HTR-8/SVneo (cell line): ENCODE measurements around the gene CAPZA3.
A peak's percentile ranks its signal among the peaks of the same experiment; 100 is the strongest.
"Not testable (repeated sequence)": the region's sequence is repeated elsewhere in the genome, so short reads cannot be mapped to it uniquely, and the experiment has no call there.

Experiments
- DNase-seq: peaks from one replicate; pipeline ENCODE4 v3.0.0; 2011; ENCODE audit warnings: low spot score, mixed read lengths; ENCODE audit not compliant: insufficient read length
- FAIRE-seq: peaks from 2 replicates; lab custom pipeline; 2011; peaks lifted over from hg19 to GRCh38; lab: Jason Lieb, UNC

The CAPZA3 gene, protein sequence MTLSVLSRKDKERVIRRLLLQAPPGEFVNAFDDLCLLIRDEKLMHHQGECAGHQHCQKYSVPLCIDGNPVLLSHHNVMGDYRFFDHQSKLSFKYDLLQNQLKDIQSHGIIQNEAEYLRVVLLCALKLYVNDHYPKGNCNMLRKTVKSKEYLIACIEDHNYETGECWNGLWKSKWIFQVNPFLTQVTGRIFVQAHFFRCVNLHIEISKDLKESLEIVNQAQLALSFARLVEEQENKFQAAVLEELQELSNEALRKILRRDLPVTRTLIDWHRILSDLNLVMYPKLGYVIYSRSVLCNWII

DNA sequence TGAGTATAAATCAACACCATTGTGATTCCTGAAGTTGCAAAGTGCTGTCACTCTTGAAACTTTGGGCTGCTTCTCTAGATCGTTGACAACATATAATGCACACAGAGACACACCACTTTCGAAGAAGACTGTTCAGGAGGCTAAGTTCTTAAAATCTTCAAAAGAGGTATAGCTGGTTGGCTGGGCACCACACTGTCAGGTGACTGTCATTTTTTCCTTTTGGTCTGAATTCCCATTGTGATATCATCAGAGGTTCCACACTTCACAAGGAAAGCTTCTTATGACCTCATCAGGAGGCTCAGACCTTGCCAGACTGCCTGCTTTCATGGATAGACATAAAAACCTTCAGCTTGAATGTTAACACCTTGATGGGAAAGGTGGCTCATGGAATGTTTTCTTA is at the start of gene CAPZA3, which contains the start of gene PLCZ1:
Gene CAPZA3, plus strand, starts transcription at position 301 of the 400 bp plus-strand sequence. CDS start 150 bp downstream, outside the sequence.
Gene PLCZ1, minus strand, starts transcription at position 194 of the 400 bp plus-strand sequence. CDS start 641 bp downstream, outside the sequence.
- FAIRE-seq: no peak
- DNase-seq: no peak

DNA sequence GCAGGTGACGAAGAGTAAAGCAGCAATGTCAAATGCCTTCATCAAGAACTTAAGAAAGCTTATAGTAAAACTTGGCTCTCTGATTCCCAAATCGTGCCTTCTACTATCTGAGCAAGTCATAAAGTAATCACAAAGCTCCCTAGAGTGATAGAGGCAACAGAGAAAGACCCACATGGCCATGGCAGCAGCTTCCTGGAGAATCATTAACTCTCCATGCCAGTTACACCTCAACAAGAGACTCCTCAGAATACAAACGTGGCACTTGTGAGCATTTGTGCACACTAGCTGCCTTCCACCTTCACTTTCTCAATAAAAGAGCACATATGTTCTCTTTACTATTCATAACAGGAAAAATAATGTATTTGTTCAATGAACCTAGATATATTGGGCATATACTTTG is 48.1 kb upstream of the CAPZA3 start:
- DNase-seq (no peak), FAIRE-seq (no peak)

DNA sequence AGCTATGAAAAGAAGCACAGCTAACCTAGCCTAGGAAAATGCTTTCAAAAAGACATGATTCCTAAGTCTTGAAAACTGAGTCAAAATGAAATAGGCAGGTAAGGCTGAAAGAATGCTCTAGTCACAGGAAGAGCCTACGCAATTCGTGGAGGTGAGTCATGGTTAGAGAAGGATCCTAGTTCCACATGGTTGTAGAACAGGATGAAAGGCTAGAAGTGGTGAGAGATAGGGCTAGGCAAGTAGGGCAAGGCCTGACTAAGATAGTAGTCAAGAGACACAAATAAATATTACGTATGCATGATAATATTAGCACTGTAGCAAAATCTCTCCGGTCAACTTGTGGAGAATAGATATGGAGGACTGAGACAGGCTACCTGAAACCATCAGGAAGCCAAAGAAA is 47.3 kb upstream of the CAPZA3 start:
- FAIRE-seq (no peak), DNase-seq (peak; percentile 7)

DNA sequence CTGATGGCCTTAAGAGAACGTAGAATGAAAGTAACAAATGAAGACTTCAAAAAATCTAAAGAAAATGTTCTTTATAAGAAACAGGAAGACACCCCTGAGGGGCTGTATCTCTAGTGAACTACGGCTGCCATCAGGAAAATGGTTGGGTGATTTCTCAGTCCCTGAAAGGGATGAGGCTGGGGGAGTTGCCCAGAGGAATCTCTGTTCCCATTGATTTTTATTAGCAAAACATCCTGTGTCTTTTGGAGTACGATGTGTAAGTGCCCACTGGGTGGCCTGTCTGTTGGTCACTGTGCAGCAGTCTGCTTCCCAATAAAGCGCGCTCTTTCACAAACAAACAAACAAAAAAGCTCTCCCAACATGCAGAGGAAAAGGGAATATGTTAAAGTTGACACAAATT is 43.9 kb upstream of the CAPZA3 start:
- not testable (repeated sequence) for FAIRE-seq, DNase-seq

DNA sequence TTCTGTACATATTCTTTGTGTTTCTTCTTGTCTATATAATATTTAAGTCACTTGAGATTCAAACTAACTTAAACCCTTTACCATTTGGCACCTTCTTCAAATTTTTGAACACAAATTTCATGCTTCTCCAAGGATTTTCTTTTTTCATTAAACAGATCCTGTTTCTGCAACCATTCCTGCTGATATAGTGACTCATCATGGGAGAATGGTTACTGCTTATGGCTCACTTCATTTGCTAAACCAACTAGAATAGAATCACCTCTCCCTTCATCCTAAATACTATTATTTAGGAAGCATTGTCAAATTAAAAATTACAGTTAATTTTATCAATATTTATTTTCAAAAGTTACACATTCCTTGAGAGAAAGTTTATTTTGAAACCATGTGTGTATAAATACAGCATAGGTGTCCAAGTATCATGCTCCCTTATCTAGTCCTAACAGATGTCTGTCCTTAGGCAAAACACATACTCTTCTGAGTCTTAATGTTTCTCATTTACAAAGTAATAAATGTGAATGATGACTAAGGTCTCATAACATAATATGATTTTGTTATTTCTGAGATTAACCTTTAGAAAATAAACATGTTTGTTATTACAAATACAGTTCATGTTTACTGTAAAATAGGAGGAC is 40.8 kb upstream of the CAPZA3 start:
- DNase-seq (no peak), FAIRE-seq (no peak)

DNA sequence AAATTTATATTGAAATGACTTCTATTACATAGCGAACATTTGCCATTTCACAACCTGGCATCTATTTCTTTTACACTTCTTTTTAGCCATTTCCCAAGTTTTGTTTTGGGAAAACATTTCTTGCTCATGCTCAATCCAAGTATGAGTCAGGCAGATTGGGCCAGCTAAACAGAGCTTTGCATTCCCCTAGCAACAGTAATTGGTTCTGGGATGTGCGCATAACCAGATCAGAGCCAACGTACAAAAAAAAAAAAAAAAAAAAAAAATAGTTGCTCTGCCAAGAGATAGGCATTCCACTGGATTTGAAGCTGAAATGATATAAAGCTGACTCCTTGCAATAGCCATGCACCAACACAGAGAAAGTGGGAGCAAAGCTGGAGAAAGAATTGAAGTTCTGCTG is 37.6 kb upstream of the CAPZA3 start:
- DNase-seq (no peak), FAIRE-seq (no peak)

DNA sequence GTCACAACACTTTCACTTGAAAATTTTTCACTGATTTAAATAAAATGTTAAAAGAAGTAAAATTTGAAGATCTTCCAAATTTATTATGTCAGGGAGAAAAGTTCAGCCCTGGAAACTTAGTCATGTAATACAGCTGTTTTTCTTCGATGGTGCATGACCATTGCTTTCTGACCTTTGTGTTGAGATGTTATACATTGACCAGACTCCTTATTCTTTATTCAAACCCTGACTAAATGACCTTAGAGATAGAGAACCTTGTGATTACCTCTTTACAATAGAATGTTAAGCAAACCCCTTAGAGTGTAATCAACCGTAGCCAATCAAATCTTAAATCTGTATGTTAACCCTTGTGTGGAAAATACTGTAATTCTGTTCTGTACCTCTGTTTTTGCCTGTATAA is 34.6 kb upstream of the CAPZA3 start:
- DNase-seq: no peak
- no peak for FAIRE-seq

DNA sequence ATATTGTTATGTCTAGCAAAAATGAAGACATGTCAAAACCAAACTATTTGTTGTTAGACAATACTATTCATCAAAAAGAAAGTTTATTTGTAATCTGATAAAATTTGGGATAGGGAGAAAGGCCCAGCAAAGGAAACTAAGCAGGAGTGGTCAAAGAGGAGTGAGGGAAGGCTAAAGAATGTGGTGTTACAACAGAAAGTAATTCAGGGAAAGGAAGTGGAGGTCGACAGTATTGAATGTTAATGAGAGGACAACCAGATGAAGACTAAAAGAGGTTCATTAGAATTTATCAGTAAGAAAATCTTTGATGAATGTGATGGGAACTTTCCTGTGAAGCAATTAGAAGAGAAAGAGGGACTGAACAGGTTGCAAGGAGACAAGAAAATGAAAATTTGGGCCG is 34.0 kb upstream of the CAPZA3 start:
- FAIRE-seq: no peak
- DNase-seq: no peak

DNA sequence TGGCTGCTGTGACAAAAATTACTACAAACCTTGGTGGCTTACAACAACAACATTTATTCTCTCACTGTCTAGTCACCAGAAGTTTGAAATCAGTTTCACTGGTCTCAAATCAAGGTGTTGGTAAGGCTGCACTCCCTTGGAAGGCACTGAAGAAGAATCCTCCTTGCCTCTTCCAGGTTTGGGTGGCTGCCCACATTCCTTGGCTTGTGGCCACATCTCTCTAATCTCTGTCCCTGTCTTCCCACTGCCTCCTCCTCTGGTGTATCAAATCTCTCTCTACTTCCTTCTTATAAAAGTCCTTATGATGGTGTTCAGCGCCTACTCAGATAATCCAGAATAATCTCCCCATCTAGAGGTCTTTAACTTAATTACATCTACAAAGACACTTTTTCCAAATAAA is 31.1 kb upstream of the CAPZA3 start:
- DNase-seq (no peak), FAIRE-seq (no peak)

DNA sequence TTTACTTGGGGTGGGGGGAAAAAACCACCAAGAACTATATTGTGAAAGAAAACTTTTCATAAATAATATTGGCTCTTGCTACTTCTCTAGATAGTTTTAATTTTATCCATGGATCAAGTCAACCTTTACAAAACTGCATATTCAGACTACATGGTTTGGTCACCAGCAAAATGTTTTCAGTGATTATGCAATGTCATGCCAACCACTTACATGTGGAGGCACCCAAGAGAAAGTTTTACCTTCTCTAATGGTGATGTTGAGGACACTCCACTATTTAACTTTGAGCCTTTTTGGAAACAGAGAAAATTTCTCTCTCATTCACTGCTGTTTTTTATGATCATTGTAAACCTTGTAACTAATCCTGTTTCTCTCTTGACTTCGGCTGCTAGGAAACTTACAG is 21.7 kb upstream of the CAPZA3 start:
- no peak for DNase-seq
- no peak for FAIRE-seq

DNA sequence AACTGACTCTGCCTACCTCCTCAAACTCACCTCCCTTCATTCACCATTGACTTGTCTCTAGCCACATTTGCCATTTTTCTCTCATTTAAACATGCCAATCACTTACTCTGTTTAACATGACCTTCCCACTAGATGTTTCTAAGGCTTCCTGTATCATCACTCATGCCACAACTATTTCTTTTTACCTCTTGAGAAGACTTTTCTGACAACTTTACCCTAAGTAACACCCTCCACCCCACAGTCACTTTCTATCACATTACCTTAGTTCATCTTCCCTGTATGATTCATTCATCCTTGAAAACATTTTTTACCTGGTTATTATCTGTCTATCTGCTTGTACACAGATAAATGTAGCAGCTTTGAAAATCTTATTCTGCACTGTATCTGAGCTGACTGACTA is 19.5 kb upstream of the CAPZA3 start:
- FAIRE-seq (no peak), DNase-seq (no peak)

DNA sequence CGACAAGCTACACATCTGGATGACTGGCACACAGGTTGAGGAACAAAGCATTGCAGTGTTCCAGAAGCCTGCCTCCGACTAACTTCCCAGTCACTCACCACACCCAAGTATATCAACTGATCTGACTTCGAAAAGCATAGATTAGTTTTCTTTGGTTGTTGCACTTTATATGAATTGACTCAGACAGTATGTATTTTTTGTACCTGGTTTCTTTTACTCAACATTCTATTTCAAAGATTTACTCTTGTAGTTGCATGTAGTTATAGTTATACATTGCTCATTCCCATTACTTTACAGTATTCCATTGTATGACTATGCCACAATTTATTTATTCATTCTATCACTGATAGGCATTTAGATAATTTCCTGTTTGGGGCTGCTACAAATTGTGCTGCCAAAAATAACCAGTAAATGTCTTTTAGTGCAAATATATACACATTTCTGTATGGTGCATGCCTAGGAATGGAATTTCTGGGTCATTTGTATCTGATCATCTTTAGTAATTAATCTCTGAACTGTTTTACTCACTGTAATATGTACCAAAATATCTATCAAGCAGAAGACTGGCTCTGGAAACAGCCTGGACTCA is 17.9 kb upstream of the CAPZA3 start:
- FAIRE-seq (no peak), DNase-seq (no peak)

DNA sequence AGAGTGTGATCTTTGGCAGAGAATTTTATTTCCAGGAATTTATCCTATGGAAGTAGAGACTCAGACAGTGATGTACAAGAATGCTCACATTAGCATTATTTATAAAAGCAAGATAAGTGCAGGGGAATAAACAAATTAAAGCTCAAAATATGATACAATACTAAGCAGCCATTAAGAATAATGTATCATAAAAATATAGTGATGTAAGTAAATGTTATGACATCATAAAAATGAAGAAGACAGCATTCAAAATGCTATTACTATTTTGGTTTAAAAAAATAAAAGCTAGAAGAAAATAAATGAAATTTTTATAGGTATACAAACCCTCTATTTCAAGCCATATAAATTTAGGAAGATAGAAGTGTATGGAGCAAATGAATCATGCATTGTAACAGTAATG is 17.2 kb upstream of the CAPZA3 start:
- no peak for DNase-seq
- FAIRE-seq: no peak

DNA sequence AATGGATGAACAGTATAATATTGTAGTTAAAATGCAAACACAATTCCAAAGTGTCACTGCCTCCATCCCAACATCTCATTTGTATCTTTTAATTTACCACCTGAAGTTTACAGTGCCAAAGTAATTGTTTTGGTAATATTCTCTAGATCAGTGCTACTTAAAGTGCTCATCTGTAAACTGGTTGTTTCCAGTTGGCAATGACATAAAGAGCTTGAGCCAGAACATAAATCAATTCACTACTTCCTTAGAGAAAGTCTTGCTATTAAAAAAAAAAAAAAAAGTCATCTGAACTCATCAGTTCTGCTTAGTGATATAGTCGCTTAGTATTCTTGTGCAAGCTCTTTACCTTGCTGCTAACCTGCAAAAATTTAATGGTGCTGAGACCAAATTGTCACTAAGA is 16.5 kb upstream of the CAPZA3 start:
- DNase-seq (no peak), FAIRE-seq (no peak)

DNA sequence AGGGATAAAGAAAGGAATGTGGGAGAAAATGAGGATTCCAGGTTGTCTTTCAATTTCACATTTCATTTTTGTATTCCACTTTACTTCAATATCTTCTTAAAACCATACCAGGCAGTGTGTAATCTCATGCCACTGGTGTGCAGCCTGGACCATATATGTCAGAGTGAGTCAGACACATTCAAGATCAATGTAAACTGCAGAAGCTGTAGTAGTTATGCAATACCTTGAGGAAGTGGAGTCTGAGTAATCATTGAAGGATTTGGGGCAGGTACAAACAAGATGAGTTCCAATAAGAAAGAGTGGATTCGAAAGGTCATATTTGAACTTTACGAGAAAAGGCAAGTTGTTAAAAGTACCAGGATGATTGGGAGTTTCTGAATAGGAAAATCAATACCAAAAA is 14.2 kb upstream of the CAPZA3 start:
- DNase-seq (peak; percentile 28), FAIRE-seq (no peak)

DNA sequence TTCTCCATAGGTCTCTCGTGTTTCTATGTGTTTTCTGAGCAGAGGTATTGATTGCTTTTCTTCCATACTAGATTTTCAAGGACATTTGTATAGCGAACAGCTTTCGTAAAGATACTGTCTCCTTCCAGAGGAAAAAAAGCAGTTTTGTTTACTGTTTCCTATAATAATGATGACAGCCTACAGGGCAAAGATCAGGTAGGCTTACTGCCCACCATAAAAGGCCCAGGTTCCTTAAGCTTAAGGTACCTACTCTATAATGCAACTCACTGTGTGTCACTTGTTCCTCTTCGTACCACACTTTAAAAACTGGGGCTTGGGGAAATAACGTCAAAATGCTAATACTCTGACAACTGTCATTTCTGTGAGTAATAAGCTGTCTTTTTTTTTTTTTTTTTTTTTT is 6.8 kb upstream of the CAPZA3 start:
- no peak for FAIRE-seq

DNA sequence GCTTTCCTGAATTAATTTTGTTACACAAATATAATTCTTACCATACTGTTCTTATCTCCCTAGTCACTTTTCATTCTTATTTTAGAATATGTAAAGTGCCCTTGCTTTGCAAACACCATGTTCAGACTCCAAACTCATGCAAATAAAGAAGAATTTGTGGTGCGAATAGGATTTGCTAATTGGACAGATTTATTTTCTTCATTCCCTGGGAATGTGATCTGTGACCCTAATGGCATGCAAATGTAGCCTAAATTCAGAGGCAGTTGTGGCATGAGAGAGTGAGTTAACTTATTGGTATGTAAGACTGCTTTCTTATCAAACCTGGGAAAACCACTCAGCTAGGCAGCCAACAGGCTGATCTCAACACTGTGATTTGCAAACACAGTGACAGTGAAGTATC is 10.0 kb downstream of the CAPZA3 start:
- DNase-seq: peak; percentile 27
- FAIRE-seq: no peak

More for the DNA sequence above, 6.8 kb upstream of the CAPZA3 start:
- DNase-seq: no peak

DNA sequence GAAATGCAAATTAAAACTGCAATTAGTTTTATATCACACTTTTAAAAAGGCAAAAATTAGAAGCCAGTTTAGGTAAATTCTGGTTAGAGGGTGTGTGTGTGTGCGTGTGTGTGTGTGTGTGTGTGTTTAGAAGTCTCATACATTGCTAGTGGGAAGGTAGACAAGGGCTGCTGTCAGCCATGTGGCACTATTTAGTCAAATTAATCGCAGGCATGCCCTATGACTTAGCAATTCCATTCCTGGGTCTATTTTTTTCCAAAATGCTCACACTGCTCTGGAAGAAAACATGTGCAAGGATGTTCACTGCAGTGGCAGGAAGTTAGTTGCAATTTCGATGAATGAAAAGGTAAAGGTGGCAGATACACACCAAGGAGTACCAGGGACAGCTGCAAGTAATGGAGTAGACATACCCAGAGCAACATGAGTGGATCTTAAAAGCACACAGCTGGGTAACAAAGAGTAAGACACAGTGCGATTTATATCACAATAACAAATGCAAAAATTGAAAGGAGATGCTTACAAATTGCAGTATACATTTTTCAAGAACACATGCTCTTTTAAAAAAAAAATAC is 11.6 kb downstream of the CAPZA3 start:
- DNase-seq (no peak), FAIRE-seq (no peak)

DNA sequence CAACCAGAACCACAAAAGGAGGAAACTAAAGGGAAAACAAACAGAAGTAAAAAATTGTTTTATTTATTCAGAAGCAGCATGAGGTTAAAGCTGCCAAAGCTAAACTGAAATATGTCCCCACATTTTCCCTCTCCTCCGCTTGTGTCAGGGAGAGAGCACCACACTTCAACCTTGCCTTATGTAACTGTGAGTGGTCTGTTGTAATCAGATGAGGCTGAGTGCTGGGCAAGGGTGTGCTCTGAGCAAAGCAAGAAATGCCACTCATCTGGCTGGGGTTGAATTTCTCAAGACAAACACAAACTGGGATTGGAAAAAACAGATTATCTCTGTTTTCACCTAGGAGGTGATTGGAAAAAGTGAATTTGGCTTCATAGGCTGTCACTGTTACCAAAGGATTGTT is 12.2 kb downstream of the CAPZA3 start:
- DNase-seq (no peak), FAIRE-seq (no peak)

DNA sequence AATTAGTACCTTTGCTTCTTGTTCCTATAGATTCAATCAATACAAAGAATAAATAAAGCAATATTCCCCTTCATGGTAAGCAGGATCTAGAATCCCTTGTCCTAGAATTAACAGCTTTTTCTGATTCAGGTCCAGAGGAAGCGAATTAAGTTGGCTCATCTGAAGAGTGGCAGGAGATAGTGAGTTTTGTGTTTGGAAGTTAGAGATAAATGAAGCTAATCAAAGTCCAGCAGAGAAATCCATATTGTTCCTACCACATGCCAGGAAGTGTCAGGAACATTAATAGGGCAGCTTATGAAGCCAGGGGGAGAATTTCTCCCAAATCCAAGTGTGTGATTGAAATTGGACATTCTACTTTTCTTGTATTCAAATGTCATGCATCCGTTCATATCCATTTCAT is 13.9 kb downstream of the CAPZA3 start:
- no peak for FAIRE-seq
- DNase-seq: no peak

DNA sequence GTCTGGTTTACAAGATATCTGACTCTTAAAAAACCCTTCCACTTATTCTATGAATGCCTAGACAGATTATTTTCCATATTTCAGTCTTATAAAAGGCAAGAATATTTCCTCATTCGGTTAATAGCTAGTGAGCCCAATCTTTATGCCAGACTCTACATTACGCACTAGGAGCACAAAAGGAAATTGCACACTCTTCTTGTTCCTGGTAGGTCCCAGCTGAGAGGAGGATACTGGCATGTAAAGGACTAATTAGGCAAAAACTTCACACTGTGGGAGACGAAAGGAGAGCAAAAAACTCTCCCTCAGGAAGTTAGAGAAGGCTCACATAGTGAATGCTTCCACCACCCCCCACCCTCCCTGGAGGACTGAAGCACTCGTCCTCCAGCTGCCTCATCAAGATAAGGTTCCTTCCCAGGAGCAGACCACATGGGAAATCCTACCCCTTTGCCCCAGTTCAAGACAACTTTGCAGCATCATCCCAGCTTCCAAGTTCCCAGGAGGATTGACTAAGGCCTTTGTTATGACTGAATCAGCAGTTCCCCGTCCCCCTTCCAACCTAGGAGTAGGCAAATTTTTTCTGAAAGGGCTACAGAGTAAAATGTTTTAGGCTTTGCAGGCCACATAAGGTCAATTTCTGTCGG is 14.5 kb downstream of the CAPZA3 start:
- FAIRE-seq (no peak), DNase-seq (no peak)
